Measurements from ENCODE around the gene KCNK6.

KCNK6 gene

GRCh38 chr19:38319421-38320258 lies at the start of gene KCNK6:
Gene KCNK6, plus strand, starts transcription at chr19:38319845. Its CDS starts 106 bp downstream, at chr19:38319951.
- DNase-seq = no peak

GRCh38 chr19:38270587-38271167 lies 49.0 kb upstream of the KCNK6 start:
- no peak for DNase-seq

- DNase-seq = no peak
Measured at GRCh38 chr19:38273499-38273898, 46.1 kb upstream of the KCNK6 start.

GRCh38 chr19:38274739-38275138 lies 44.9 kb upstream of the KCNK6 start:
- no peak for DNase-seq

- no peak for DNase-seq
Measured at GRCh38 chr19:38276942-38277517, 42.6 kb upstream of the KCNK6 start.

GRCh38 chr19:38277549-38277948 lies 42.1 kb upstream of the KCNK6 start:
- no peak for DNase-seq

- DNase-seq = no peak
Measured at GRCh38 chr19:38277969-38278680, 41.5 kb upstream of the KCNK6 start.

GRCh38 chr19:38278751-38279150 lies 40.9 kb upstream of the KCNK6 start:
- no peak for DNase-seq

- DNase-seq = no peak
Measured at GRCh38 chr19:38280030-38280921, 39.4 kb upstream of the KCNK6 start.

GRCh38 chr19:38281811-38282566 lies 37.7 kb upstream of the KCNK6 start:
- DNase-seq = no peak

- DNase-seq = no peak
Measured at GRCh38 chr19:38283271-38283670, 36.4 kb upstream of the KCNK6 start.

- DNase-seq = no peak
Measured at GRCh38 chr19:38284422-38284821, 35.2 kb upstream of the KCNK6 start.

- DNase-seq = no peak
Measured at GRCh38 chr19:38285567-38285966, 34.1 kb upstream of the KCNK6 start.

- DNase-seq = no peak
Measured at GRCh38 chr19:38287604-38288003, 32.0 kb upstream of the KCNK6 start.

- no peak for DNase-seq
Measured at GRCh38 chr19:38288123-38288855, 31.4 kb upstream of the KCNK6 start.

- DNase-seq = no peak
Measured at GRCh38 chr19:38289955-38290354, 29.7 kb upstream of the KCNK6 start.

- DNase-seq = no peak
Measured at GRCh38 chr19:38290631-38291147, 29.0 kb upstream of the KCNK6 start.

- DNase-seq = no peak
Measured at GRCh38 chr19:38291855-38292254, 27.8 kb upstream of the KCNK6 start.

- no peak for DNase-seq
Measured at GRCh38 chr19:38293281-38293680, 26.4 kb upstream of the KCNK6 start.

- DNase-seq = no peak
Measured at GRCh38 chr19:38294090-38294489, 25.6 kb upstream of the KCNK6 start.
